CD14-positive monocyte (primary cell): Measurements from ENCODE around the gene EXOC3L4. TPM values are rescaled to one million over a fixed set of nuclear protein-coding genes. Genes with fewer than 3 reads are reported as not detected.
A peak's percentile ranks its signal among the peaks of the same experiment; 100 is the strongest.

Experiments used
- DNase-seq, 3 donors: peaks; one replicate each; pipeline ENCODE4 v3.0.0-alpha.2; 2011 to 2022
- H2AFZ ChIP-seq: 2 replicates; pipeline ENCODE4 v1.6.0; 2012; ENCODE audit warnings: mild to moderate bottlenecking, low read depth, low read length, inconsistent platforms; ENCODE audit not compliant: insufficient read depth, poor library complexity, severe bottlenecking
- H3K27ac ChIP-seq, 2 donors: 1 replicate in 1 of 2; 2 replicates in 1 of 2; pipeline ENCODE4 v1.5.1; 2012 to 2013; ENCODE audit warnings: low read length in 2 of 2, control low read depth in 1 of 2, inconsistent platforms in 1 of 2, low read depth in 1 of 2, mild to moderate bottlenecking in 1 of 2
- H3K27me3 ChIP-seq, 2 donors: one replicate each; pipeline versions ENCODE4 v1.6.0 to v1.6.1; 2011 to 2013; ENCODE audit warnings: low read length in 2 of 2; ENCODE audit not compliant: control insufficient read depth in 2 of 2, insufficient read depth in 2 of 2
- H3K36me3 ChIP-seq, 2 donors: replicated peaks in 1 of 2; 1 replicate in 1 of 2; 2 replicates in 1 of 2; pipeline versions ENCODE4 v1.5.1 to v1.6.1; 2012 to 2013; ENCODE audit warnings: low read length in 2 of 2, control low read depth in 1 of 2, inconsistent platforms in 1 of 2, mild to moderate bottlenecking in 1 of 2; ENCODE audit not compliant: insufficient read depth in 2 of 2, control insufficient read depth in 1 of 2
- H3K4me1 ChIP-seq, 2 donors: 1 replicate in 1 of 2; 2 replicates in 1 of 2; pipeline versions ENCODE4 v1.5.1 to v1.6.1; 2012 to 2013; ENCODE audit warnings: low read length in 2 of 2, control low read depth in 1 of 2, inconsistent platforms in 1 of 2, mild to moderate bottlenecking in 1 of 2, moderate library complexity in 1 of 2; ENCODE audit not compliant: insufficient read depth in 2 of 2, control insufficient read depth in 1 of 2
- H3K4me2 ChIP-seq: replicated peaks from 2 replicates; pipeline ENCODE3; 2012; ENCODE audit warnings: low read length, moderate library complexity, mild to moderate bottlenecking; ENCODE audit not compliant: poor library complexity, severe bottlenecking; ENCODE audit errors: extremely low read depth
- H3K4me3 ChIP-seq, 3 experiments: fragments of 200-600 bp in 1 of 3; sonication (generic) in 1 of 3; replicated peaks in 1 of 3; 1 replicate in 2 of 3; 2 replicates in 1 of 3; pipeline ENCODE4 v1.5.1; 2011 to 2013; ENCODE audit warnings: low read length in 3 of 3, mild to moderate bottlenecking in 3 of 3, control low read depth in 2 of 3, low read depth in 2 of 3, inconsistent platforms in 1 of 3, moderate library complexity in 1 of 3
- H3K79me2 ChIP-seq: 2 replicates; pipeline ENCODE4 v1.6.0; 2012; ENCODE audit warnings: mild to moderate bottlenecking, control low read depth, inconsistent platforms, low read length, moderate library complexity; ENCODE audit not compliant: insufficient read depth
- H3K9ac ChIP-seq: 2 replicates; pipeline ENCODE4 v1.6.0; 2017; ENCODE audit warnings: low read length, mild to moderate bottlenecking; ENCODE audit not compliant: insufficient read depth, poor library complexity, severe bottlenecking
- H3K9me3 ChIP-seq, 2 donors: replicated peaks in 1 of 2; 1 replicate in 1 of 2; 2 replicates in 1 of 2; pipeline versions ENCODE4 v1.5.1 to v1.6.1; 2012 to 2013; ENCODE audit warnings: low read length in 2 of 2, control low read depth in 1 of 2; ENCODE audit not compliant: control insufficient read depth in 1 of 2, insufficient read depth in 1 of 2
- H4K20me1 ChIP-seq: 2 replicates; pipeline ENCODE4 v1.6.0; 2012; ENCODE audit warnings: mild to moderate bottlenecking, low read length, control low read depth, moderate library complexity; ENCODE audit not compliant: insufficient read depth
- H3K27ac Mint-ChIP-seq, 7 donors: one replicate each; pipeline ENCODE4 v1.8.0; 2020; ENCODE audit warnings: mild to moderate bottlenecking in 7 of 7, mixed read lengths in 7 of 7, moderate library complexity in 6 of 7, inconsistent platforms in 2 of 7
- H3K27me3 Mint-ChIP-seq, 3 donors: one replicate each; pipeline ENCODE4 v1.8.0; 2021 to 2022; ENCODE audit warnings: low read depth in 3 of 3, mild to moderate bottlenecking in 3 of 3, mixed read lengths in 3 of 3, moderate library complexity in 3 of 3, inconsistent platforms in 1 of 3
- H3K36me3 Mint-ChIP-seq, 2 donors: one replicate each; pipeline ENCODE4 v1.8.0; 2020; ENCODE audit warnings: mixed read lengths in 2 of 2, inconsistent platforms in 1 of 2, mild to moderate bottlenecking in 1 of 2
- H3K4me1 Mint-ChIP-seq: one replicate; pipeline ENCODE4 v1.8.0; 2020; ENCODE audit warnings: mild to moderate bottlenecking, mixed read lengths
- H3K4me3 Mint-ChIP-seq, 2 donors: one replicate each; pipeline ENCODE4 v1.8.0; 2020; ENCODE audit warnings: mild to moderate bottlenecking in 2 of 2, mixed read lengths in 2 of 2, moderate library complexity in 1 of 2
- H3K9me3 Mint-ChIP-seq, 7 donors: one replicate each; pipeline ENCODE4 v1.8.0; 2020 to 2022; ENCODE audit warnings: mixed read lengths in 7 of 7, mild to moderate bottlenecking in 6 of 7, moderate library complexity in 6 of 7, inconsistent platforms in 2 of 7
- CTCF ChIP-seq: fragments of 200-600 bp; IDR thresholded peaks from one replicate; pipeline ENCODE4 v1.8.0; 2022; ENCODE audit warnings: antibody characterized with exemption, mild to moderate bottlenecking
- WGBS: methylation state at CpG from one replicate; pipeline ENCODE4 v1.1.5; 2013; ENCODE audit warnings: missing lambda C conversion rate; ENCODE audit not compliant: insufficient coverage; 5-methylcytosine and 5-hydroxymethylcytosine counted together
- intact Hi-C, 2 donors: fragments of 100-400 bp; cut with micrococcal nuclease; formaldehyde crosslinking; loops; one replicate each; pipeline versions ENCODE4 v1.15.0 to v1.15.1; 2023
- polyA plus RNA-seq, 3 donors: library from polyadenylated mRNA; depleted of rRNA in 1 of 3; unstranded in 2 of 3; stranded (reverse) in 1 of 3; fragments of 300-500 nt in 2 of 3; fragments of >200 nt in 1 of 3; fragmentation: Illumina TruSeq in 2 of 3; gene quantifications; 1 replicate in 2 of 3; 2 replicates in 1 of 3; pipeline ENCODE4 v1.2.3, GENCODE V29; 2012 to 2021

Gene EXOC3L4
- polyA plus RNA-seq, 3 donors: 0.17 TPM; not detected in 2

- peak overlapping the region; percentile 84 for H3K4me2 ChIP-seq
- H3K4me3 Mint-ChIP-seq: peak overlapping the region; percentile 86 to 87
- no peaks in the 10 kb centered on the region for H3K27me3 ChIP-seq
Observed at GRCh38 chr14:103121121-103121845, 26.8 kb downstream of the EXOC3L4 start.

More at GRCh38 chr14:103121121-103121845, 26.8 kb downstream of the EXOC3L4 start:
- WGBS: 17% methylated on average over 14 of the region's 18 CpGs
- Histone ChIP-seq H3K4me3 (peak overlapping the region; percentile 21 to 95 (median 95)), H3K36me3 (peaks cover 13 to 17% of the 10 kb centered on the region in 2 donors), H3K79me2 (peaks cover 50% of the 10 kb centered on the region), H3K27ac (peak overlapping the region; percentile 99), H3K9me3 (no peaks in the 10 kb centered on the region), H3K4me1 (peaks cover 77 to 94% of the 10 kb centered on the region in 2 donors), H4K20me1 (peaks cover 30% of the 10 kb centered on the region), H3K9ac (peak overlapping the region; percentile 95), H2AFZ (peak overlapping the region; percentile 7)
- no peak for TF ChIP-seq CTCF
- peak; percentile 85 to 92 (median 90) for DNase-seq
- peak overlapping the region; percentile 96 to 99 (median 98) for H3K27ac Mint-ChIP-seq
- peaks cover 0 to 2% (median 0%) of the 10 kb centered on the region in 7 donors for H3K9me3 Mint-ChIP-seq
- peaks cover 14 to 22% of the 10 kb centered on the region in 2 donors for H3K36me3 Mint-ChIP-seq
- peaks cover 70% of the 10 kb centered on the region for H3K4me1 Mint-ChIP-seq
- H3K27me3 Mint-ChIP-seq: peaks cover 0 to 2% (median 0%) of the 10 kb centered on the region in 3 donors
- intact Hi-C loops: no loop called here
